ENCODE data around the gene GRIK4. TPM values are rescaled to one million over a fixed set of nuclear protein-coding genes. Genes with fewer than 3 reads are reported as not detected.

Gene GRIK4
- total RNA-seq, 2 experiments from 2014 or later = 0.06 TPM; not detected in 1

DNA sequence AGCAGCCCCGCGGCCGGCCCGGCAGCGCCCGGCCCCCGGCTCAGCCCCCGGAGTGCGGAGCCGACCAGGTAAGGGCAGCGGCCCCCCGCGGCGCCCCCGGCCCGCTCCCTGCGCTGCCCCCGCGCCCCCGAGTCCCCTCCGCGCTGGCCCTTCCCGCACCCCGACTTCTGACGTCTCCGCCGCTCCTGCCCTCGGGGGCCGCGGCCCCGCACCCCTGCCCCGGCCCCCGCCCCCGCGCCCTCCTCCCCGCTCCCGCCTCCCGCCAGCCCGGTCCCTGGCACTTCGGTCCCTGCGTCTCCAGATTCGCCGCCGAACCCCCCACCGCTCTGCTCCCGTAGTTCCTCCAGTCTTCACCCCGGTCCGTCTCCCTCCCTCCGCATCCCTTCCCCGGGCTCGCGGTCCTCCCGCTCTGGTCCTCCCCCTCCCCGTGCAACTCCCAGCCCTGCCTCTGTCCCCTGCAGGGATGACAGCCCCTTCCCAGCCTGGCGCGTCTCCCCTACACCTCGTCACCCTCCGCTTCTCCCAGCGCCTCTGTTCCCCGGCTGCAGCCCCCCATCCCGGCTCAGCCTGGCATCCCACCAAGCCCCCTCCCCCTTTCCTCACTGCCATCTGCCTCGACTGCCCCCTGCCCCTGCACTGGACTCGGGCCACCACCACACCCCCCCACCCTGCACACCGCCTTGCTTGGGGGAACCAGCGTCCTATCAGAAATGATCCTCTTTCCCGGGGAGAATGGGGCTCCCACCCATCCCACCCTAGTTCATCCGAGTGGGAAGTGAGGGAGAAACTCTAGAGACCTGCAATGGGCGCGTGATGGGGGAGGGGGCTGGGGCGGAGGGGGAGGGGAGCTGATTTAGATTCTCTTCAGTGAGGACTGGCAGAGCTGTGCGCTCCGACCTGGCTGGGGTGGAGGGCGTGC is 531 bp downstream of the GRIK4 start:
- CTCF ChIA-PET (ENCODE audit: unreplicated experiment) = no interaction called here
- Histone ChIP-seq H3K9me3 (ENCODE audit: low read length) (no peaks in the 10 kb centered on the region), H3K79me2 (ENCODE audit: insufficient read depth, low read depth, low read length) (no peaks in the 10 kb centered on the region), H3K27ac (ENCODE audit: low read depth, low read length, poor library complexity, severe bottlenecking) (no peak overlapping the region), H3K4me1 (ENCODE audit: insufficient read depth, low read length, poor library complexity, severe bottlenecking) (no peaks in the 10 kb centered on the region), H3K36me3 (ENCODE audit: insufficient read depth, low read length) (no peaks in the 10 kb centered on the region), H4K20me1 (ENCODE audit: insufficient read depth, low read length) (no peaks in the 10 kb centered on the region), H3K4me2 (ENCODE audit: low read length) (no peak overlapping the region), H3K4me3 (ENCODE audit: low read depth, low read length, poor library complexity, severe bottlenecking) (no peak overlapping the region), H3K9me2 (ENCODE audit: insufficient read depth, low read length) (no peaks in the 10 kb centered on the region), H2AFZ (ENCODE audit: low read length) (no peak overlapping the region)
- no peak for TF ChIP-seq CTCF (conservative IDR thresholded peaks at IDR 0.05; ENCODE audit: low read length)
- no peak for DNase-seq (ENCODE audit: low spot score)
- BruUV-seq (replicated peaks) = no TSS peak
- intact Hi-C loops (cut with micrococcal nuclease; ENCODE audit: unreplicated experiment) = loop anchor here (1.0 to 5.0 kb wide), 5 partner anchors 173 to 680 kb away; no protein-coding TSS in a partner anchor
- POLR2A ChIA-PET = interaction anchor here (0.6 kb wide), 1 partner anchor 320 kb away, joined by 4 read pairs; no protein-coding TSS in a partner anchor

- DNase-seq (ENCODE audit: low spot score) = no peak
- H3K36me3 ChIP-seq (ENCODE audit: insufficient read depth, low read length) = no peaks in the 10 kb centered on the region
- intact Hi-C loops (cut with micrococcal nuclease; ENCODE audit: unreplicated experiment) = loop anchor here (1.0 to 5.0 kb wide), 2 partner anchors 172 to 679 kb away; no protein-coding TSS in a partner anchor
Measured at GRCh38 chr11:120512739-120513435, 1.3 kb downstream of the GRIK4 start.

More at GRCh38 chr11:120512739-120513435, 1.3 kb downstream of the GRIK4 start:
- TF ChIP-seq EZH2phosphoT487 (IDR thresholded peaks at IDR 0.05; ENCODE audit: borderline replicate concordance, low read depth, low read length) (no peak), CTCF (conservative IDR thresholded peaks at IDR 0.05; ENCODE audit: low read length) (no peak)
- ChIA-PET POLR2A (interaction anchor here (0.6 kb wide), 1 partner anchor 319 kb away, joined by 4 read pairs; no protein-coding TSS in a partner anchor), CTCF (ENCODE audit: unreplicated experiment) (no interaction called here)
- Histone ChIP-seq H3K4me3 (ENCODE audit: low read depth, low read length, poor library complexity, severe bottlenecking) (no peak overlapping the region), H3K9me2 (ENCODE audit: insufficient read depth, low read length) (no peaks in the 10 kb centered on the region), H3K9me3 (ENCODE audit: low read length) (no peaks in the 10 kb centered on the region), H2AFZ (ENCODE audit: low read length) (no peak overlapping the region), H4K20me1 (ENCODE audit: insufficient read depth, low read length) (no peaks in the 10 kb centered on the region), H3K79me2 (ENCODE audit: insufficient read depth, low read depth, low read length) (no peaks in the 10 kb centered on the region), H3K4me1 (ENCODE audit: insufficient read depth, low read length, poor library complexity, severe bottlenecking) (no peaks in the 10 kb centered on the region), H3K4me2 (ENCODE audit: low read length) (no peak overlapping the region), H3K27ac (ENCODE audit: low read depth, low read length, poor library complexity, severe bottlenecking) (no peak overlapping the region)
- no TSS peak for BruUV-seq (replicated peaks)

Measured in OCI-LY7 (cell line).